Measurements from ENCODE around the gene TNIP2.
"Not testable (repeated sequence)": the region's sequence is repeated elsewhere in the genome, so short reads cannot be mapped to it uniquely, and the experiment has no call there.

TNIP2 gene

DNA sequence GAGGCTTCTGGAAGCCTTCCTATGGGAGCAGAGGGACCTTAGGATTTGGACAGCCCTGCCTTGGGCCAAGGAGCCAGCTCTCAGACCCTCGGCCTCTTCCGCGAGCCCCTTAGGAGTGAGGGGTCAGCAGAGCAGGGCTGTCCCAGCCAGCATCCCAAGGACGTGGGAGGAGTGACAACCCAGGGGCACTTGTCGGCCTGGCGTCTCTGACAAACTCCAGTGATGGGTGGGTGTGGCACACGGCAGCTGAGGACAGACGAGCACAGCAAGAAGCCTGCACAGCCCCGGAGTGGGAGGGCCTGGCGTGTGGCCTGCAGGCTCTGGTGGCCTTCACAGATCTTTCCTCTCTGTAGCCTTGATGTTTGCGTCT is 11.6 kb upstream of the TNIP2 start:
- DNase-seq = no peak

GRCh38 chr4:2767046-2767704 is 11.0 kb upstream of the TNIP2 start:
- no peak for DNase-seq

DNA sequence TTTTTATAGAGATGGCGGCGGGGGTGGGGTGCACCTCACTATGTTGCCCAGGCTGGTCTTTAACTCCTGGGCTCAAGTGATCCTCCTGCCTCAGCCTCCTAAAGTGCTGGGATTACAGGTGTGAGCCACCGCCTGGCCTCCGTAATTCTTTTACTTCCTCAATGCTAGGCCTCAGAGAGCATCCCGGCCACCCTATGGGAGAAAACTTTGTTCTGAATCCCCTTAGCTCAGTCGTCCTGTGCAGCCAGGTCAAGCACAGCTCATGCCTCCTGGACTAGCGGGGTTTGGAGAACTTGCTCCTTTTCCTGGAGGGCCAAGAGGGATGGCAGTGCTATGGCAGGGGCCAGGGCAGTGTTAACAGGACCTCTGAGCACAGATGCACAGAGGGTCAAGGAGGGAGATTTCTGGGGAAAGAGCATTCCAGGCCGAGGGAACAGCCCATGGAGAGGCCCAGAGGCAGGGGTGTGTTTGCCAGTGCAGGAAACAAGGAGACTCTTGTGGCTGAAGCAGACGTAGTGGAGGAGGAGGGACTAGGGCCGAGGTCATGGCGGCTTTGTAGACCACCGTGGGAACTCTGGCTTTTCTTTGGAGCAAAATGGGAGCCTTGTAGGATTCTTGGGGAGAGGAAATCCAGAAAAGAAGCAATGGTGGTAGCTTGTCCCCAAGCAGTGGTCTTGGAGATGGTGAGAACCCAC is 9.8 kb upstream of the TNIP2 start:
- DNase-seq = no peak

GRCh38 chr4:2763511-2763967 is 7.4 kb upstream of the TNIP2 start:
- no peak for DNase-seq

DNA sequence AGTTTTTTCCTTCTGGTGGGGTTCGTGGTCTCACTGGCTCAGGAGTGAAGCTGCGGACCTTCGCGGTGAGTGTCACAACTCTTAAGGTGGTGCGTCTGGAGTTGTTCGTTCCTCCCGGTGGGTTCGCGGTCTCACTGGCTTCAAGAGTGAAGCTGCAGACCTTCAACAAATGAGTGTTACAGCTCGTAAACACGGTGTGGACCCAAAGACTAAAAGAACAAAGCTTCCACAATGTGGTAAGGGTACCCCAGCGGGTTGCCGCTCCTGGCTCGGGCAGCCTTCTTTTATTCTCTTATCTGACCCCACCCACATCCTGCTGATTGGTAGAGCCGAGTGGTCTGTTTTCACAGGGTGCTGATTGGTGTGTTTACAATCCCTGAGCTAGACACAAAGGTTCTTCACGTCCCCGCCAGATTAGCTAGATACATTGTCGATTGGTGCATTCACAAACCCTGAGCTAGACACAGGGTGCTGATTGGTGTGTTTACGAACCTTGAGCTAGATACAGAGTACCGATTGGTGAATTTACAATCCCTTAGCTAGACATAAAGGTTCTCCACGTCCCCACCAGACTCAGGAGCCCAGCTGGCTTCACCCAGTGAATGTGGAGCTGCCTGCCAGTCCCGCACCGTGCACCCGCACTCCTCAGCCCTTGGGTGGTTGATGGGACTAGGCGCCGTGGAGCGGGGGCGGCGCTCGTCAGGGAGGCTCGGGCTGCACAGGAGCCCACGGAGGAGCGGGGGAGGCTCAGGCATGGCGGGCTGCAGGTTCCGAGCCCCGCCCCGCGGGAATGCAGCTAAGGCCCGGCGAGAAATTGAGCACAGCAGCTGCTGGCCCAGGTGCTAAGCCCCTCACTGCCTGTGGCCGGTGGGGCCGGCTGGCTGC is 6.6 kb upstream of the TNIP2 start:
- not testable (repeated sequence) for DNase-seq

GRCh38 chr4:2762048-2762447 is 5.9 kb upstream of the TNIP2 start:
- DNase-seq = no peak

DNA sequence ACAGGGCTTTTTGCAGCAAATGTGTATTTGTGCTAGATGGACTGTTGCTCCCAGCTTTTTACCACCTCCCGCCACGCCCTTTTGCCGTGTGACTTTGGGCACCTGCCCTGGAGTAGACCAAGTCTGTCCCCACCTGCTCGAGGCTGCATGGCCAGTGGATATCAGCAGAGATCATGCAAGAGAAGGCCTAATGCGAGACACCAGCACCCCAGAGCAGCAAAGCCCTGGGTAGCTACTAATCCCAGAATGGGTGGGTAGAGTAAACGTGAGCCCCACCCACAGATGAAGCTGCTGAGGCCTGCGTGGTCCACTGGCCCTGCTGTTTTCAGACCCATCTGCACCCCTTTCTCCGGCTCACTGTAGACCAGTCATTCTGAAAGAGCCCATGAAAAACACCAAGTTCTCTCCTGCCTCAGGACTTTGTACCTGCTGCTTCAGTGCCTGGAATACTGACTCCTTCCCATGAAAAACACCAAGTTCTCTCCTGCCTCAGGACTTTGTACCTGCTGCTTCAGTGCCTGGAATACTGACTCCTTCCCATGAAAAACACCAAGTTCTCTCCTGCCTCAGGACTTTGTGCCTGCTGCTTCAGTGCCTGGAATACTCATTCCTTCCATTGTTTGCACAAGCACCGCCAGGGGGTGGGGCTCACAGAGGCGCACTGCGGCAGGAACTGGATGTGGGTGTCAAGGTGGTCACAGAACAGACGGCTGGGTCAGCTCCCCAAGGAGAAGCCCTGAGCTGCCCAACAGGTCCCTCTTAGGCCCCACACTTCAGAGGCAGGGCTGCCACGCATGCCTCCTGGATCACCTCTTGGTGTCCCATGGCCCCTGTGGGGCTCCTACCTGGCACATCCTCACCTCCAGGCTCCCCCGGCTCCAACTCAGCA is 5.1 kb upstream of the TNIP2 start:
- DNase-seq = peak; percentile 25

GRCh38 chr4:2757426-2757825 is 1.3 kb upstream of the TNIP2 start:
- DNase-seq = no peak

- no peak for DNase-seq
These were observed 685 bp upstream of the TNIP2 start for GRCh38 chr4:2756691-2757350.

- no peak for DNase-seq
These were observed 1.0 kb downstream of the TNIP2 start for GRCh38 chr4:2754848-2755819.

DNA sequence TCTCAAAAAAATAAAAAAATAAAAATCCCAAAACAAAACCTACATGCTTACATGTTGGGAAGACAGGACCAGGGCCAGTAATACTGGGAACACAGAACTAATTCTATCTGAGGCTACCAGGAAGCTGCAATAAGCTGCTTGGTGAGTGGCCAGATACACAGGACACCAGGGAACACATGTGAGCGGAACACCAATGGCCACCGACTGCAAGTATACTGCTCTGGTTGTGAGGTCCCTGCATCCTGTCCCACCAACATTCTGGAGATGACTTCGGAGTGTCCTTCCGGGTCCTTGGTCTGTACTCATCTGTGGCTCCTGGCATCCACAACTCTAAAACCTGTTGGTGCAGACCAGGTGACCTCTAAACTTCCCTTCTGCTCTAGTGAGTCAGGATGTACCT is 2.7 kb downstream of the TNIP2 start:
- no peak for DNase-seq

DNA sequence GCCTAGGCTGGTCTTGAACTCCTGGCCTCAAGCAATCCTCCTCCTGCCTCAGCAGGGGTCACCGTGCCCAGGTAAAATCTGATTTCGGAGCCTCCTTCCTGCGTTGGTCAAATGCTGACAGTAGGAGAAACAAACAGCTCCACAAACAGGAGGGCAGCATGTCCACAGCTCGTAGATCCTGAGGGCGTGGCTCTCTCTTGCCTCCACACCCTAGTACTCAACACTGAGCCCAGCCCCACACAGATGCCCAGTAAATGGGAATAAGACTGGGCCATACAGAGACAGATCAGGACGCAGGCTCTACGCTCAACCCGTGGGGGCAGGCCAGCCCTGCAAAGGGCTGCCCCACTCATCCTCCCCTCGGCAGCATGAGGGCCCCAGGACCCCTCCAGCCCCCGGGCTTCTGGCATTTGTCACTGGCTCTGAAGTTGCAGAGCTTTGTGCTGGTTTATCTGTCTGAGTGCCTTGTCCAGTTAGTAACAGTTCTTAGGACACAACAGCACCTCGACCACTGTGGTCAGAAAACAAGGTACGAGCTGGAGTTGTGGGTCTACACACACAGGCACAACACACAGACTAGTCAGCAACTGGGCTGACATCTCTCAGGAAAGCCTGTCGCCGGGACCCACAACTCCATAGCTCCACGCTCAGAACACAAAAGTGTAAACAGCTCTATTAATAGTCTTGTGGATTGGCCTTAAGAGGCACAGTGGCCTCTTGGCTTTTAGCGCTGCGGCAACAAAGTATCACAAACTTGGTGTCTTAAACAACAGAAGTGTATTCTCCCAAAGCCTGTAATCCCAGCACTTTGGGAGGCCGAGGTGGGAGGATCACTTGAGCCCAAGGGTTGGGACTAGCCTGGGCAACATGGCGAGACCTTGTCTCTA is 5.2 kb downstream of the TNIP2 start:
- DNase-seq = no peak

DNA sequence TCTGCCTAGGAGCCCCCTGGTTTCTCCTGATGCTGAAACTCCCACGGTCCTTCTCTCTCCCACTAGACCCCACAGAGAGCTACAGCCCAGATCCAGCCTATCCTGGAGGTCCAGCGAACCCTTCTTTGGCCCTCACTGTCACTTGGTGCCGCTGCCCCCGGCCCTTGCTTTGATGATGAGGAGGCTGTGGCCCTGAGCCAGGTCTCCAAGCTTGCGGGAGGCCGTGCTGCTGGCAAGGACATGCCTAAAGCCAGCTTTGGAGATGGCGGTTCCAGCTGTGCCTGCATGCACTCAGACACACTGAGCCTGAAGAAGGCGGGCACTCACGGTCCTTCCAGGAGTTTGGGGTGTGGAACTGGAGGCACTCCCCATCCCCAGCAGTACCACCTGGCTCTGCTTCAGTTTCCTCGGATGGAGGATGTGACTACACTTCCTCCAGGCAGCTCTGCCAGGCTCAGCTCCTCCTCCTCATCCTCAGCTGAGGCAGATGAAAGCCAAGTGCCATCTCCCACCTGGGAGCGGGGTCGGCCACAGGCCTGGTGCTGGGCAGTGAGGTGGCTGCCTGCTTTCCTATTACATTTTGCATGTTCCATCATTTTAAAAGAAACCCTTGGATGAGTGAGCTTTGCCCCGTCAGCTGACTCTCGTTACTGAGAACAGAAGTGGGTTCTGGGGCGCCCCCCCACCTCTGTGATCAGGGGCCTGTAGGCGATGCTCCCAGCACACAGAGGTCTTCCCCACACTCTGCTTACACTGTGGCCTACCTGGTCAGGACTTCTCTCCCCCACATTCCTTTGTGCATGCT is 9.0 kb downstream of the TNIP2 start:
- DNase-seq = no peak

DNA sequence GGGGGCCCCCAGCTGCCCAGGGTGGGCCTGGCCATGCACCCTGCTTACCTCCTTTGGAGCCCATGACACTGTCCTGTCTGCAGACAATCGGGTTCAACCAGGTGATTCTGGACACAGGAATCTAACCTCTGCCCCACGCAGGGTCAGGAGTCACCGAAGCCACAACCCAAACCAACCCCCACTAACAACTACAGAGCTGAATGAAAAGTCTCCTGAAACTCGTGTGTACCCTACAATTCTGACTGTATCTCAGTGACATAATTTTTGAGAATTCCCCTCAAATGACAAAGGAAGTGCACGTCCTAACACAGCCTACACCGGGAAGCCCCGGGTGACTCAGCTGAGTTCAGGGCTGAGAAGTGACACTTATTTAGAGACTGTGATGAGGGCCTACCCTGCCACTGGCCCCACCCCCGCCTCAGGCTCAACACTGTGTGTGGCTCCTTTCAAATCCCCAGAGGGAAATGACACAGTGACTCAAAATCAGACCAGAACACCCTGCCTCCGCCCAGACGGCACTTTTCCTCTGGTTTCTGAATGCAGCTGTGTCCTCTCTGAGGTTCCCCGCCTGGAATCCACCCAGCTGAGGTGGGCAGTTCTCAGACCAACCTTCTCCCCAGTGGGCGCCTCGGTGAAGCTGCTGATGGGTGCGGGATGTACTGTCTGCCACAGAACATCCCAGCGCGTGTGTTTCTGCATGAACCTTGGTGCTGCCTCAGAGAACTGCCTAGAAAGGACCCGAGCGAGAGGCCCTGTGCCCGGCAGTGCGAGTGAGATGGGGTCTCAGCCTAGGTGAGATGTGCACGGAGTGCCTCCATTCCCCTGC is 9.9 kb downstream of the TNIP2 start:
- peak; percentile 96 for DNase-seq

- DNase-seq = no peak
These were observed 10.6 kb downstream of the TNIP2 start for GRCh38 chr4:2745516-2745915.

DNA sequence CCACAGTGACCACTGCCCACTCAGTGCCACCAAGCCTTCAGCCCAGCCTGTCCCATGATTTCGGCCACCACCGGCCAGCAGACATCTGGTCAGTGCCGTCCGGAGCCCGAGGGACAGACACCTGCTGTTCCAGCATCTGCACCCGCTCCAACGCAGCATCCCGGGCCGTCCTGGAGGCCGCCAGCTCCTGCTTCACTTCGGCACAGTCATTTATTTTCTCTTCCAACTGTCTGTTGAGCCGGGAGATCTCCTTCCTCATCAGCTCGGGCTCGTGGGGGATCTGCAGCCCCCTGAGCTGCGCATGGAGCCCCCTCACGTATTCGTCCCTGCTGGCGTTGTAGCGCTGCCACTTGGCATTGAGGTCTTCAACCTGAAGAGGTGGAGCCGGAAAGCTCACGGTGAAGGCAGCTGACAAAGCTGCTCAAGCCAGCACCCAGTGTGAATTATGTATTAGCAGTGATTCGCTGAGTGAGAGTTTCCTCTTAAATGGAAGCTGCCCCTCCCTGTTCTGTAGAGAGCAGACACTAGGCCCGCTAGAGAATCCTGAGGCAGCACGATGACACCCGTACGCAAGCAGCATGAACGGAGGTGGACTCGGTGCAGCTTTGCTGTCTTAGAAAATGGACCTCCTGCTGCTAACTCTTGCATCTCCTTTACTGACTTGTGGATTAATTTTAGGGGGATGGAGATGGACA is 11.4 kb downstream of the TNIP2 start:
- DNase-seq = no peak
